DOHH2 (cell line): Measurements from ENCODE around the gene GALNT13.

Experiments
- H3F3A ChIP-seq: fragments of 200-600 bp; sonication (generic), shearing (Covaris generic); 2 replicates; pipeline ENCODE4 v1.6.0; 2016; ENCODE audit warnings: antibody characterized with exemption, mild to moderate bottlenecking; ENCODE audit not compliant: control insufficient read depth, insufficient read depth
- H3K27ac ChIP-seq: fragments of 200-600 bp; sonication (generic); 2 replicates; pipeline ENCODE4 v1.5.1; 2014; ENCODE audit warnings: low read depth, mild to moderate bottlenecking, low read length, moderate library complexity
- H3K27me3 ChIP-seq: fragments of 200-600 bp; sonication (generic); 2 replicates; pipeline ENCODE4 v1.6.1; 2014; ENCODE audit warnings: mild to moderate bottlenecking, low read length, mixed read lengths; ENCODE audit not compliant: control insufficient read depth
- H3K36me3 ChIP-seq: fragments of 200-600 bp; sonication (generic); 2 replicates; pipeline ENCODE4 v1.6.1; 2014; ENCODE audit warnings: mild to moderate bottlenecking, low read length, moderate library complexity, mixed read lengths; ENCODE audit not compliant: control insufficient read depth
- H3K4me1 ChIP-seq: fragments of 200-600 bp; sonication (generic); 2 replicates; pipeline ENCODE4 v1.6.1; 2014; ENCODE audit warnings: mild to moderate bottlenecking, low read length, mixed read lengths; ENCODE audit not compliant: control insufficient read depth
- H3K4me2 ChIP-seq: fragments of 200-600 bp; sonication (generic); 2 replicates; pipeline ENCODE4 v1.6.0; 2014; ENCODE audit warnings: mild to moderate bottlenecking, low read length, moderate library complexity
- H3K4me3 ChIP-seq: fragments of 200-600 bp; sonication (generic); 2 replicates; pipeline ENCODE4 v1.5.1; 2014; ENCODE audit warnings: mild to moderate bottlenecking, low read length, mixed read lengths
- H3K79me2 ChIP-seq: fragments of 200-600 bp; sonication (generic); 2 replicates; pipeline ENCODE4 v1.6.1; 2014; ENCODE audit warnings: mild to moderate bottlenecking, low read length, mixed read lengths; ENCODE audit not compliant: control insufficient read depth
- H3K9me2 ChIP-seq: fragments of 200-600 bp; sonication (generic); replicated peaks from 2 replicates; pipeline ENCODE4 v1.6.1; 2014; ENCODE audit warnings: mild to moderate bottlenecking, low read length, mixed read lengths; ENCODE audit not compliant: control insufficient read depth
- H3K9me3 ChIP-seq: fragments of 200-600 bp; sonication (generic); 2 replicates; pipeline ENCODE4 v1.6.1; 2014; ENCODE audit warnings: antibody characterized with exemption, low read length, mixed read lengths; ENCODE audit not compliant: control insufficient read depth, insufficient read depth
- H4K20me1 ChIP-seq: fragments of 200-600 bp; sonication (generic); 2 replicates; pipeline ENCODE4 v1.6.0; 2014; ENCODE audit warnings: low read depth, mild to moderate bottlenecking, antibody characterized with exemption, low read length, moderate library complexity; ENCODE audit not compliant: control insufficient read depth, insufficient read depth
- CTCF ChIP-seq: fragments of 200-600 bp; sonication (generic); IDR thresholded peaks from one replicate; pipeline ENCODE4 v1.5.1; 2014; ENCODE audit warnings: antibody characterized with exemption, mild to moderate bottlenecking, low read depth, low read length; ENCODE audit not compliant: poor library complexity, severe bottlenecking
- EZH2phosphoT487 ChIP-seq: fragments of 200-600 bp; sonication (generic); IDR thresholded peaks from 2 replicates; pipeline ENCODE4 v1.6.1; 2017; ENCODE audit warnings: borderline replicate concordance, mild to moderate bottlenecking, antibody characterized with exemption, low read length, moderate library complexity, mixed read lengths

Gene GALNT13

GRCh38 chr2:154231021-154231420, 359.3 kb downstream of the GALNT13 start:
- H3K36me3 ChIP-seq, result no peaks in the 10 kb centered on the region
- no peaks in the 10 kb centered on the region for H3K9me2 ChIP-seq
- no peaks in the 10 kb centered on the region for H3K4me1 ChIP-seq
- no peaks in the 10 kb centered on the region for H3F3A ChIP-seq
- TF ChIP-seq EZH2phosphoT487 (no peak), CTCF (no peak)
- no peak overlapping the region for H3K4me2 ChIP-seq
- no peaks in the 10 kb centered on the region for H3K9me3 ChIP-seq
- no peak overlapping the region for H3K27ac ChIP-seq
- H3K4me3 ChIP-seq, result no peak overlapping the region
- no peaks in the 10 kb centered on the region for H4K20me1 ChIP-seq
- H3K79me2 ChIP-seq, result no peaks in the 10 kb centered on the region
- no peaks in the 10 kb centered on the region for H3K27me3 ChIP-seq

GRCh38 chr2:154233231-154233630, 361.5 kb downstream of the GALNT13 start:
- H3K4me1 ChIP-seq, result no peaks in the 10 kb centered on the region
- no peaks in the 10 kb centered on the region for H3K36me3 ChIP-seq
- H3K9me3 ChIP-seq, result no peaks in the 10 kb centered on the region
- H3K27ac ChIP-seq, result no peak overlapping the region
- TF ChIP-seq CTCF (no peak), EZH2phosphoT487 (no peak)
- no peaks in the 10 kb centered on the region for H3K79me2 ChIP-seq
- H3K4me3 ChIP-seq, result no peak overlapping the region
- no peak overlapping the region for H3K4me2 ChIP-seq
- no peaks in the 10 kb centered on the region for H3F3A ChIP-seq
- no peaks in the 10 kb centered on the region for H4K20me1 ChIP-seq
- H3K9me2 ChIP-seq, result no peaks in the 10 kb centered on the region
- no peaks in the 10 kb centered on the region for H3K27me3 ChIP-seq

GRCh38 chr2:154238252-154238651, 366.5 kb downstream of the GALNT13 start:
- H3K27ac ChIP-seq, result no peak overlapping the region
- no peak for TF ChIP-seq EZH2phosphoT487
- no peak for TF ChIP-seq CTCF
- H4K20me1 ChIP-seq, result no peaks in the 10 kb centered on the region

GRCh38 chr2:154240316-154240715, 368.6 kb downstream of the GALNT13 start:
- Histone ChIP-seq H3K36me3 (no peaks in the 10 kb centered on the region), H3K79me2 (no peaks in the 10 kb centered on the region), H3K4me1 (no peaks in the 10 kb centered on the region), H3K27ac (no peak overlapping the region), H3F3A (no peaks in the 10 kb centered on the region), H4K20me1 (no peaks in the 10 kb centered on the region), H3K9me2 (no peaks in the 10 kb centered on the region), H3K4me3 (no peak overlapping the region), H3K4me2 (no peak overlapping the region), H3K9me3 (no peaks in the 10 kb centered on the region), H3K27me3 (no peaks in the 10 kb centered on the region)
- no peak for TF ChIP-seq EZH2phosphoT487
- no peak for TF ChIP-seq CTCF

More at GRCh38 chr2:154238252-154238651, 366.5 kb downstream of the GALNT13 start:
- no peaks in the 10 kb centered on the region for H3K4me1 ChIP-seq
- H3K9me2 ChIP-seq, result no peaks in the 10 kb centered on the region
- no peak overlapping the region for H3K4me2 ChIP-seq
- H3K79me2 ChIP-seq, result no peaks in the 10 kb centered on the region
- no peaks in the 10 kb centered on the region for H3K36me3 ChIP-seq
- H3K27me3 ChIP-seq, result no peaks in the 10 kb centered on the region
- no peak overlapping the region for H3K4me3 ChIP-seq
- no peaks in the 10 kb centered on the region for H3K9me3 ChIP-seq
- H3F3A ChIP-seq, result no peaks in the 10 kb centered on the region
